Left colon (tissue), 2 donors: ENCODE data around the gene RNF150. TPM values are rescaled to one million over a fixed set of nuclear protein-coding genes. Genes with fewer than 3 reads are reported as not detected.
"Not testable (repeated sequence)": the region's sequence is repeated elsewhere in the genome, so short reads cannot be mapped to it uniquely, and the experiment has no call there.

Source experiments
- ATAC-seq: fragments of 200-7000 bp; cut with Tn5 transposase; one replicate; pipeline ENCODE4 v1.9.1; 2020; ENCODE audit warnings: mild to moderate bottlenecking, moderate library complexity
- DNase-seq, 2 donors: peaks; one replicate each; pipeline ENCODE4 v3.0.0-alpha.2; 2020
- intact Hi-C, 2 donors: fragments of 100-400 bp; cut with DNase I in 1 of 2; cut with micrococcal nuclease in 1 of 2; formaldehyde crosslinking; loops; one replicate each; pipeline versions ENCODE4 v1.11.2 to v1.14.0; 2022; cut with DNase I, micrococcal nuclease
- total RNA-seq, 2 donors: library from RNA; stranded (reverse); fragmentation: NEBNext Ultra II Directional; extraction: Animal tissue kit (Norgen Biotek cat#: 25700); gene quantifications; one replicate each; pipeline ENCODE4 v1.2.1, GENCODE V29; 2021
- donor health status: DM: no; HTN: no; CAD: no.
- donor health status: DM: yes; HTN: yes; CAD: no.

The RNF150 gene
- total RNA-seq, 2 donors from 2014 or later: 0.70 to 9.9 TPM

DNA sequence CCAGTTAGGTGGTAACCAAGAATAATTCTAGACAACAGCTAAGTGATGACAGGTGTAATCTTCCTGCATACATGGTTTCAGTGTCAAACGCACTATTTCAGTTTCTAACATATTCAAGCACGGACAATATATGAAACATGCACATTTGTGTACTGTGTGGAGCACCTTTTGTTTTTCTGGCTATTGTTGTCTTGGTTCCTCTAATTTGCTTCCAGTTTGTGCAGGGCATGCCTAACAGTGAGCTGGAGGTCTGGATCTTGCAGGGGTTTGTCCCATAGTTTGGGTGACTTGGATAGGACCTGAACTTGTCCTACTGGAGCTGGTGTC, 306.6 kb downstream of the RNF150 start:
- ATAC-seq: no peak
- DNase-seq: no peak

DNA sequence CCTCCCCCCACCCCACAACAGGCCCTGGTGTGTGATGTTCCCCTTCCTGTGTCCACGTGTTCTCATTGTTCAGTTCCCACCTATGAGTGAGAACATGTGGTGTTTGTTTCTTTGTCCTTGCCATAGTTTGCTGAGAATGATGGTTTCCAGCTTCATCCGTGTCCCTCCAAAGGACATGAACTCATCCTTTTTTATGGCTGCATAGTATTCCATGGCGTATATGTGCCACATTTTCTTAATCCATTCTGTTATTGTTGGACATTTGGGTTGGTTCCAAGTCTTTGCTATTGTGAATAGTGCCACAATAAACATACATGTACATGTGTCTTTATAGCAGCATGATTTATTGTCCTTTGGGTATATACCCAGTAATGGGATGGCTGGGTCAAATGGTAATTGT, 312.7 kb downstream of the RNF150 start:
- ATAC-seq, intact Hi-C loops, DNase-seq: not testable (repeated sequence)

More for the DNA sequence above, 306.6 kb downstream of the RNF150 start:
- intact Hi-C loops: no loop called here

- DNase-seq (no peak), ATAC-seq (no peak)
- intact Hi-C loops: no loop called here
These were observed 313.7 kb downstream of the RNF150 start for GRCh38 chr4:140819610-140820009.

- ATAC-seq (no peak), DNase-seq (no peak)
- intact Hi-C loops: no loop called here
These were observed 314.8 kb downstream of the RNF150 start for GRCh38 chr4:140818433-140818832.

DNA sequence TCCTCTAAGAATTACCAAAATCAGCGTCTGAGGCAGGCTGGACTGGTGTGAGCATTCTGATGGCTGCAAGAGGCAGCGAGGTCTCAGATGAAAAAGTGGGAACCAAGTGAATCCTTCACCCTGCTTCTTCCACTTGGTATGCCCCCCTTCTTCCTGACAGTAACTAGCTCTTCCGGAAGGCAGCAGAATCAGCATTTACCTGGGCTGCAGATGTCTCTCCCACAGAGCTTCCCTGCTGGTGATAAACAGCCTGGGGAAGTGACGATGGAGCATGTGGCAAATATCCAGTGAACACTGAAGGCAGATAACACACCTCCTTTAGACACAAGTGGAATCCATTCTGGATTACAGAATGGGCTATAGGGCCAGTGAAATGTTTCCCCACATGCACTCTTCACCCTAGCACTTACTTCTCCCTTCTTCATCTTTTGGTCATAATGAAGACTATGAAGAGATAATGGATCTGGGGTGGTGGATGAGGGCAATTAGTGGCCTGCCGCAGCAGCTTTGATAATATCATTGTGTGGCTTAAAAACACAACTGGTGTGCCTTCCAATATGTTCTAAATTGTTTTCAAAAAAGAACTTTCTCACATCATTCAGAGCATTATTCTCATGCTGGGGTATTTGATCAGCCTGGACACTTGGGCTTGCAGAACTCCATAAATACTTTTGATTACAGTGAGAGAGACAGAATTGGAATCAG, 316.3 kb downstream of the RNF150 start:
- ATAC-seq (no peak), DNase-seq (no peak)
- intact Hi-C loops: no loop called here

GRCh38 chr4:140813804-140814203, 319.5 kb downstream of the RNF150 start:
- no peak for DNase-seq
- no peak for ATAC-seq
- intact Hi-C loops: no loop called here

- DNase-seq (no peak), ATAC-seq (no peak)
- intact Hi-C loops: no loop called here
These were observed 320.4 kb downstream of the RNF150 start for GRCh38 chr4:140812916-140813315.

- ATAC-seq: no peak
- DNase-seq: no peak
- intact Hi-C loops: no loop called here
These were observed 321.8 kb downstream of the RNF150 start for GRCh38 chr4:140811429-140811828.

GRCh38 chr4:140810591-140811169, 322.6 kb downstream of the RNF150 start:
- DNase-seq, intact Hi-C loops, ATAC-seq: not testable (repeated sequence)

Other genes with a start within 250 kb of the RNF150 start
- 10 to 100 TPM; 21.9 to 30.7 TPM for gene ZNF330, start 87.4 kb upstream of the RNF150 start, total RNA-seq